HFF-Myc (cell line): ENCODE data around the gene TSPAN31.

ENCODE experiments used
- DNase-seq: peaks from one replicate; pipeline ENCODE4 v3.0.0-alpha.2; 2011; ENCODE audit warnings: low read depth; ENCODE audit errors: extremely low read depth
- H3K4me3 ChIP-seq: replicated peaks from 2 replicates; pipeline ENCODE4 v1.5.1; 2011; ENCODE audit warnings: low read depth, mild to moderate bottlenecking, control low read depth, low read length
- CTCF ChIP-seq: IDR thresholded peaks from 2 replicates; pipeline ENCODE4 v1.5.1; 2012; ENCODE audit warnings: mild to moderate bottlenecking, low read depth, low read length, control low read depth; ENCODE audit errors: missing control alignments

Gene TSPAN31

GRCh38 chr12:57724003-57724935 lies 20.6 kb upstream of the TSPAN31 start:
- no peak for TF ChIP-seq CTCF
- H3K4me3 ChIP-seq, result no peak overlapping the region
- no peak for DNase-seq

- no peak for DNase-seq
- no peak for TF ChIP-seq CTCF
- H3K4me3 ChIP-seq, result no peak overlapping the region
Observed at GRCh38 chr12:57724936-57725740, 19.7 kb upstream of the TSPAN31 start.

GRCh38 chr12:57725851-57726150 lies 19.0 kb upstream of the TSPAN31 start:
- TF ChIP-seq CTCF, result no peak
- H3K4me3 ChIP-seq, result peak overlapping the region; percentile 76
- no peak for DNase-seq

- peak; percentile 96 for TF ChIP-seq CTCF
- H3K4me3 ChIP-seq, result peak overlapping the region; percentile 76
Observed at GRCh38 chr12:57726151-57726883, 18.5 kb upstream of the TSPAN31 start.

GRCh38 chr12:57726884-57727757 lies 17.7 kb upstream of the TSPAN31 start:
- peak; percentile 18 for TF ChIP-seq CTCF
- peak overlapping the region; percentile 76 for H3K4me3 ChIP-seq
- DNase-seq, result no peak

More at GRCh38 chr12:57726151-57726883, 18.5 kb upstream of the TSPAN31 start:
- peak; percentile 56 for DNase-seq

- no peak overlapping the region for H3K4me3 ChIP-seq
- TF ChIP-seq CTCF, result no peak
- DNase-seq, result no peak
Observed at GRCh38 chr12:57727758-57728395, 17.0 kb upstream of the TSPAN31 start.
